H1 (cell line): ENCODE results near the gene VASP.

Experiments used
- ATF2 ChIP-seq: IDR thresholded peaks from 2 replicates; pipeline ENCODE4 v1.6.1; 2012; ENCODE audit warnings: low read length, inconsistent platforms
- BRCA1 ChIP-seq: IDR thresholded peaks from 2 replicates; pipeline ENCODE4 v1.6.1; 2012; ENCODE audit warnings: low read depth, low read length, improper control_type of control experiment
- CHD2 ChIP-seq: IDR thresholded peaks from 2 replicates; pipeline ENCODE4 v1.6.1; 2012; ENCODE audit warnings: low read length, improper control_type of control experiment
- CTCF ChIP-seq, 3 experiments: IDR thresholded peaks; 1 replicate in 2 of 3; 2 replicates in 1 of 3; pipeline versions ENCODE4 v1.5.1 to v1.6.1; 2011; ENCODE audit warnings: low read length in 3 of 3, mild to moderate bottlenecking in 3 of 3, inconsistent platforms in 2 of 3, low read depth in 1 of 3, moderate library complexity in 1 of 3; ENCODE audit not compliant: insufficient read depth in 1 of 3; ENCODE audit errors: control extremely low read depth in 1 of 3
- EZH2 ChIP-seq: fragments of 200-600 bp; sonication (generic); IDR thresholded peaks from 2 replicates; pipeline ENCODE4 v1.7.1; 2012; ENCODE audit warnings: low read depth, mild to moderate bottlenecking, moderate library complexity, low read length, inconsistent platforms; ENCODE audit not compliant: severe bottlenecking
- GABPA ChIP-seq: IDR thresholded peaks from 2 replicates; pipeline ENCODE4 v1.6.1; 2011; ENCODE audit warnings: mild to moderate bottlenecking, low read length, moderate library complexity, borderline replicate concordance; ENCODE audit not compliant: insufficient read depth
- MAX ChIP-seq: IDR thresholded peaks from 2 replicates; pipeline ENCODE4 v1.6.1; 2012; ENCODE audit warnings: inconsistent platforms
- POLR2AphosphoS5 ChIP-seq: IDR thresholded peaks from 2 replicates; pipeline ENCODE4 v1.6.1; 2011; ENCODE audit warnings: low read depth, low read length
- ZNF274 ChIP-seq: IDR thresholded peaks from 2 replicates; pipeline ENCODE4 v1.7.0; 2012; ENCODE audit warnings: low read length, borderline replicate concordance; ENCODE audit errors: extremely low read depth

GRCh38 chr19:45518469-45518826, 11.2 kb downstream of the VASP start:
- TF ChIP-seq GABPA (no peak), CTCF (IDR thresholded peaks at IDR 0.05; ENCODE audit: control extremely low read depth in 1 of 3, insufficient read depth in 1 of 3, low read depth in 1 of 3, low read length in 3 of 3) (no peak), POLR2AphosphoS5 (no peak), CHD2 (no peak), ZNF274 (no peak), EZH2 (no peak), ATF2 (no peak), MAX (no peak), BRCA1 (no peak)
